AG08395 (cell line): ENCODE measurements around the gene CEP72.
"Not testable (repeated sequence)": the region's sequence is repeated elsewhere in the genome, so short reads cannot be mapped to it uniquely, and the experiment has no call there.

Source experiments
- DNase-seq: peaks from one replicate; pipeline ENCODE4 v3.0.0; 2012; ENCODE audit warnings: mixed read lengths, low spot score

Gene CEP72

DNA sequence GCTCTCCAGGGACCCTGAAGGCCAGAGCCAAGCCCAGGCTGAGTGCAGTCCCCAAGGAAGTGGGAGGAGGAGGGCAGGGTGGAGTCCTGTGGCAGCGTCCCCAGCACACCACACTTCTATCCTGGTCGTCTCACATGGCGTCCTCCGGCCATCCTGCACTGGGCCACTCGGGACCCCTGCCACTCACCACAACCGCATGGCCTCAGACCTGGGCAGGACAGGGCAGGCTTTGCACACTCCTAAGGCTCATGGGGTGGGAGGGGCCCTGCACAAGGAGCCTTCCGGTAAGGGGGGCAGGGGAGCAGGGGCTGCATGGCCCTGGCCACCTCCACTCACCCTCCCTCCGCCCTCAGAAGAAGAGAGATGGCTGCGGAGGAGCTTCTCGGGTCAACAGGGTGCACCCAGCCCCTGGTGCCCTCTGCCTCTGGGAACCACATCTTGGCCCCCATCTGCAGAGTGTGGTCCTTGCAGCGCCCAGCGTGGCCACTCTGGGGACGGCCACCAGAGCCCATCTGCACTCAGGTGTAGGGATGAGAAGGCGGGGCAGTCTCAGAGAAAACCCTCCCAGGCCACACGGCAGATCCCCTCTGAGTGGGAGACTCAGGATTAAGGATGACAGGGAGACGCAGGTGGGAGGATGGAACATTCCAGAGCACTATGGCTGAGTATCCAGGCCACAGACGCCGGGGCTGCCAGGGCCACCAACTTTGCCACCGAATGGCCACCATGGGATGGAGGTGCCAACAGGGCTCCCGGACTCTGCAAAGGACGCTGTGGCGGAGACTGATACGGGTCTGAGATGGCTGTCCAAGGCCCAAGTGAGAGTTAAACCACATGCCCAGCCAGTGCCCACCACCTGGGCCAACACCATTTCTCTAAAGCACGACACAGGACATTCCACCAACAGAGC lies 73.4 kb downstream of the CEP72 start:
- DNase-seq: no peak

DNA sequence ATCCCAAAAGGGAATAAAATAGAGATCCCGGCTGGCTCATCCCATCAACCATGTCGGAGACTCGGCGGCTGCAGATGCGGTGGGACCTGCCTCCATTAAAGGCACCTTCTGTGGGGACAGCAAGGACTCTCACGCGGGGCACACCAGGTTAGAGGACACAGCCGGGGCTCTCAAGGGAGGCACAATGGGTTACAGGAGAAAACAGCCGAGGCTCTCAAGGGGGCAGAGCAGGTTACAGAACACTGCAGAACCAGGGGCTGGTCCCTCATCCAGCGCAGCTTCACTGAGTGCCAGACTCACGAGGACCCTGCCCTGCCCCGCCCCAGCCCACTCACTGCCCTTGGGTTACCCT lies 74.0 kb downstream of the CEP72 start:
- DNase-seq: not testable (repeated sequence)

GRCh38 chr5:686936-687335 lies 74.8 kb downstream of the CEP72 start:
- DNase-seq: not testable (repeated sequence)

- DNase-seq: not testable (repeated sequence)
Observed at GRCh38 chr5:688348-689010, 76.3 kb downstream of the CEP72 start.

DNA sequence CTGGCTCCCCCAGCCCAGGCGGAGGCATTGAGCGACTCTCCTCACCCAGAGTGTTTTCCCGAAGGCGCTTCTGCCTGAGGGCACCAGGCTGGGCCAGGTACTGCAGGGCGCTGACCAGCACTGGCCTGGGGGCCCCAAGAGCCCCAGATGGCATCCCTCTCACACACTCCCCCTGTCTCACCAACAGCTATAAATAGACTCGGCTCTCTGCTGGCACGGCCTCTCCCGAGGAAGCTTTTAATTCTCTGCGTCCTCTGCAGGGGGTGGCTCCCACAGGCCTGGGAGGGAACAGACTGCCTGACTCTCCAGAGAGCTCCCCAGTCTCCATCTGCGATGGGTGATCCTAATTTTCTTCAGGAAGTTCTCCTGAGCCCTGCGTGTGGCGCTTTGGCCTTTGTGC lies 78.2 kb downstream of the CEP72 start:
- DNase-seq: not testable (repeated sequence)

GRCh38 chr5:691049-691448 lies 78.9 kb downstream of the CEP72 start:
- not testable (repeated sequence) for DNase-seq

DNA sequence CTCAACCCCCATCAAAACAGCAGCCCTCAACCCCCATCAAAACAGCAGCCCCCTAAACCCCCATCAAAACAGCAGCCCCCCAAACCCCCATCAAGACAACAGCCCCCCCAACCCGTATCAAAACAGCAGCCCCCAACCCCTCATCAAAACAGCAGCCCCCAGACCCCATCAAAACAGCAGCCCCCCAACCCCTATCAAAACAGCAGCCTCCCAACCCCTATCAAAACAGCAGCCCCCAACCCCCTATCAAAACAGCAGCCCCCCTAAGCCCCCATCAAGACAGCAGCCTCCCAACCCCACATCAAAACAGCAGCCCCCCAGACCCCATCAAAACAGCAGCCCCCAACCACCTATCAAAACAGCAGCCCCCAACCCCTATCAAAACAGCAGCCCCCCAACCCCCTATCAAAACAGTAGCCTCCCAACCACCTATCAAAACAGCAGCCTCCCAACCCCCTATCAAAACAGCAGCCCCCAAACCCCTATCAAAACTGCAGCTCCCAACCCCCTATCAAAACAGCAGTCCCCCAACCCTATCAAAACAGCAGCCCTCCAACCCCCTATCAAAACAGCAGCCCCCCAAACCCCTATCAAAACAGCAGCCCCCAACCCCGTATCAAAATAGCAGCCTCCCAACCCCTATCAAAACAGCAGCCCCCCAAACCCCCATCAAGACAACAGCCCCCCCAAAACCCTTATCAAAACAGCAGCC lies 79.8 kb downstream of the CEP72 start:
- DNase-seq: no peak

DNA sequence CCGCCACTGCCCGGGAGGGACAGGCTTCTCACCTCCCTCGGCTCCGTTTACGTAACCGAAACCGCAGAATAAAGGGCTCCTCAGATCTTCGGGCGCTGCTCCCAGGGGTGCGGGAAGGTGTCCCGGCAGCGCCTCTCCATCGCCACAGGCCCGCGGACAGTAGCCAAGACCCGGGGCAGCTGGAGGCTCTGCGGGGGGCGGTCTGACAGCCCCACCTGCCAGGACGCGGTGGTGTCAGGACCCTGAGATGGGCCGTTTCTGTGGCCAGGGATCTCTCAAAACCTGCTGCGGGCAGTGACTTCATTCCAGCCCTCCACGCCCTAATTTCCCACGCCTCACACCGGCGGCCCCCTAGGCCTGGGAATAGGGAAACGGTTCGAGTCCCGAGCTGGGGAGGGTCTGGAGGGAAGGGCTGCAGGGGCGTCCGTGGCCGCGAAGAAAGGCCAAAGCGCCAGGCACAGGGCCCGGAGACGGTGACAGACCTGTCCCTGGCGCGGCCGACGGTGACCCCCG lies 80.4 kb downstream of the CEP72 start:
- not testable (repeated sequence) for DNase-seq

GRCh38 chr5:693271-694041 lies 81.3 kb downstream of the CEP72 start, which contains the start of gene TPPP:
Gene TPPP (minus strand): TSS chr5:693352. CDS start chr5:678060, 15,292 bp downstream.
- peak; percentile 90 for DNase-seq

DNA sequence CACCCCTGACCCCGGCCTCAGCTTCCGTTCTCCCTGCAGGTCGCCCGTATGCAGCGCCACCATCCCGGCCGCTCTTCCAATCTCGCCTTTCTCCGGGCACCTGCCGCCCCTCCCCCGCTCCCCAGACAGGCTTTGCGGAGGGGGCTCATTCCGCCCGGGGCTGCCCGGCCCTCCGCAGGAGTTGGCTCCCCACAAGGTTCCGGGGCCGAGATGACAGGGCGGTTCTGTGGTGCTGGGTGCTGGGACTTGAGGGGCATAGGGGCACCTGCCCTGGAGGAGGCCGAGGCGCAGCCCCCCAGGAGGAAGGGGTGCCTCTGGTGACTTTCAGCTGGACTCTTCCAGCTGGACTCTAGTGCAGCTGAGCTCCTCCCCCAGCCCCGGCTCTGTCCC lies 81.9 kb downstream of the CEP72 start:
- not testable (repeated sequence) for DNase-seq

GRCh38 chr5:695475-695874 lies 83.3 kb downstream of the CEP72 start:
- not testable (repeated sequence) for DNase-seq

DNA sequence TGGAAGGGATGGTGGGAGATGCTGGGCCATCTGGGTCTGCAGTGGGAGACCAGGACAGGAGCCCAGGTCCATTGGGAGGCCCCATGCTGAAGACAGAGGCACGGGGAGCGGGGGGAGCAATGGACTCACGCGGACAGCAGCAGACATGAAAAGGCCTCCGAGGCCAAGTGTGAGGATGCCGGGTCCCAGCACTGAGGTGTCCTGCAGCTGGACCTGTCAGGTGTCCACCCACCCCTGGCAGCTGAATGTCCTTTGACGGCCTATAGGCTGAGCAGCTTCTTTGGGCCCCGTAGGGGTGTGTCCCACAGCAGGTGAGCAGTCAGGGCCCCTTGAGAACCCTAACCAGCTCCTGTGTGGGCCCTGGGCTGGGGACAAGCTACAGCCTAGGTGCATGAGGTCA lies 84.1 kb downstream of the CEP72 start:
- DNase-seq: not testable (repeated sequence)

DNA sequence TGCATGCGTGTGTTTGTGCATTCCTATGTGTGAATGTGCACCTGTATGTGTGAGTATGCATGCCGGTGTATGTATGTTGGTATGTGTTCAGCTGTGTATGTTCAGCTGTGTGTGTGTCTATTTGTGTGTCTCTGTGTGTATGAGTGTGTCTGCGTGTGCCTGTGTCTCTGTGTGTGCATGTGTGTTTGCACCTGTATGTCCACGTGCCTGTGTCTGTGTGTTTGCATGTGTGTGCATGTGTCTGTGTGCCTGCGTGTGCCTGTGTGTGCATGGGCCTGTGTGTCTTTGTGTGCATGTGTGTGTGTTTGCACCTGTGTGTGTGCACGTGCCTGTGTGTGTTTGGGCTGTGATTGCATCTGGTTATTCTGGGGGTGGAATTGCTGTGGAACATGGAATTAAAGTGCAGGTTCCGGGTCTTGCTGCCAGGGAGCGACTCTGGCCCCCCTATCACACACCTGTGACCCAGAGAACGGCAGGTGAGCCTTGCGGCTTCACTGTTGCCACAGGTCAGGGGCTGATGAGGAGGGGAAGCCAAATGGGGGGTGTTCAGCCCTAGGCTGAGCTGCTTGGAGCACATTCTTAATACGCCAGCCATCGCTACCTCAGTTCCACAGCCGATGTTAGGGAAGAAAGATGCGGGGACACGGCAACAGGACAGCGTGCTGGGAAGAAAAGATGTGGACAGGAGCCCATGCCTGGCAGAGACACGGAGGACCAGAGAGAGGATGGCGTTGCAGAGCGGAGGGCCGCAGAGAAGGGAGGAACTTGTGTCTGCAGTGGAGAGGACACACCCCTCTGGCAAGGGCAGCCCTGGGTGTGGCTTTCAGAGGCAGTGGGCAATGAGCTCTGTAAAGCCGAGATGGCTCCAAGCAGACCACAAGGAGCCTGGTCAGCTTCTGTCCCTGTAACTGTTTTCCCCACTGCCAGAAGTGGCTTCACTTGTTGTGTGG lies 84.9 kb downstream of the CEP72 start:
- not testable (repeated sequence) for DNase-seq
